T-cell (primary cell): ENCODE measurements around the gene TMEM178B. TPM values are rescaled to one million over a fixed set of nuclear protein-coding genes. Genes with fewer than 3 reads are reported as not detected.

Experiments
- ATAC-seq, 4 experiments: fragments of 200-7000 bp in 3 of 4; fragments of 150-1000 bp in 1 of 4; cut with Tn5 transposase; replicated peaks in 1 of 4; 1 replicate in 3 of 4; 2 replicates in 1 of 4; pipeline ENCODE4 v1.10.0; 2021; ENCODE audit warnings: moderate library complexity in 3 of 4, mild to moderate bottlenecking in 2 of 4, moderate number of reproducible peaks in 1 of 4
- CTCF ChIA-PET, 2 donors: fragments of 300-600 bp; sonication (Branson Sonifier 250); formaldehyde crosslinking; loops; one replicate each; lab custom pipeline; 2022; ENCODE audit warnings: antibody characterized with exemption in 2 of 2; lab: Charles Lee
- POLR2A ChIA-PET, 2 donors: fragments of 300-600 bp; sonication (Branson Sonifier 250); formaldehyde crosslinking; loops; one replicate each; lab custom pipeline; 2022; ENCODE audit warnings: antibody characterized with exemption in 2 of 2; lab: Charles Lee
- DNase-seq, 35 experiments: peaks; one replicate each; pipeline versions ENCODE4 v3.0.0 to v3.0.0-alpha.2; 2013 to 2023
- H3K27ac ChIP-seq: one replicate; pipeline ENCODE4 v1.5.1; 2013; ENCODE audit warnings: low read length
- H3K27me3 ChIP-seq, 2 experiments: replicated peaks in 1 of 2; 1 replicate in 1 of 2; 2 replicates in 1 of 2; pipeline versions ENCODE4 v1.6.1 to v1.7.0; 2013; ENCODE audit warnings: low read length in 1 of 2, mixed read lengths in 1 of 2; ENCODE audit not compliant: control insufficient read depth in 2 of 2, insufficient read depth in 2 of 2; ENCODE audit errors: extremely low read depth in 1 of 2
- H3K36me3 ChIP-seq, 2 donors: 1 replicate in 1 of 2; 2 replicates in 1 of 2; pipeline versions ENCODE4 v1.6.1 to v1.7.0; 2013; ENCODE audit warnings: low read length in 1 of 2; ENCODE audit not compliant: control insufficient read depth in 2 of 2, insufficient read depth in 1 of 2; ENCODE audit errors: extremely low read depth in 1 of 2
- H3K4me1 ChIP-seq, 2 experiments: 1 replicate in 1 of 2; 2 replicates in 1 of 2; pipeline versions ENCODE4 v1.6.1 to v1.7.0; 2013; ENCODE audit warnings: low read length in 2 of 2, mixed read lengths in 1 of 2; ENCODE audit not compliant: insufficient read depth in 2 of 2, control insufficient read depth in 1 of 2; ENCODE audit errors: extremely low read depth in 1 of 2
- H3K4me3 ChIP-seq, 2 donors: 1 replicate in 1 of 2; 2 replicates in 1 of 2; pipeline versions ENCODE4 v1.5.1 to v1.7.0; 2013; ENCODE audit warnings: mild to moderate bottlenecking in 2 of 2, low read length in 1 of 2, moderate library complexity in 1 of 2; ENCODE audit not compliant: control insufficient read depth in 1 of 2; ENCODE audit errors: extremely low read depth in 1 of 2
- H3K9me3 ChIP-seq: 2 replicates; pipeline ENCODE4 v1.7.0; 2013
- H3K27ac Mint-ChIP-seq, 2 donors: one replicate each; pipeline ENCODE4 v1.8.0; 2020 to 2021; ENCODE audit warnings: mild to moderate bottlenecking in 2 of 2, mixed read lengths in 2 of 2
- H3K27me3 Mint-ChIP-seq, 2 donors: one replicate each; pipeline ENCODE4 v1.8.0; 2021 to 2022; ENCODE audit warnings: mixed read lengths in 2 of 2
- H3K36me3 Mint-ChIP-seq: one replicate; pipeline ENCODE4 v1.8.0; 2021; ENCODE audit warnings: mixed read lengths
- H3K4me1 Mint-ChIP-seq, 3 donors: one replicate each; pipeline ENCODE4 v1.8.0; 2020 to 2022; ENCODE audit warnings: mixed read lengths in 3 of 3, mild to moderate bottlenecking in 1 of 3
- H3K4me3 Mint-ChIP-seq, 3 donors: one replicate each; pipeline ENCODE4 v1.8.0; 2020 to 2022; ENCODE audit warnings: mild to moderate bottlenecking in 3 of 3, mixed read lengths in 3 of 3, moderate library complexity in 3 of 3
- H3K9me3 Mint-ChIP-seq, 3 donors: one replicate each; pipeline ENCODE4 v1.8.0; 2020 to 2022; ENCODE audit warnings: mixed read lengths in 3 of 3
- WGBS: methylation state at CpG from one replicate; pipeline ENCODE4 v1.1.5; 2013; ENCODE audit warnings: missing lambda C conversion rate; ENCODE audit not compliant: insufficient coverage; 5-methylcytosine and 5-hydroxymethylcytosine counted together
- total RNA-seq, 35 experiments: library from RNA in 6 of 35; stranded (reverse) in 6 of 35; fragments of 120-200 nt in 1 of 35; gene quantifications; one replicate each; pipeline versions ENCODE4 v1.2.1 to v1.2.4 and lab custom pipeline; 2013 to 2026

TMEM178B gene
- total RNA-seq, 5 donors from 2014 or later (not counting 1 experiment from before 2014, with no cell fraction given) = 0.14 to 0.86 (median 0.32) TPM

- H3K4me3 ChIP-seq = no peak overlapping the region
- H3K4me1 ChIP-seq = no peaks in the 10 kb centered on the region
- Mint-ChIP-seq H3K9me3 (peaks cover 0 to 3% (median 0%) of the 10 kb centered on the region in 3 donors), H3K27ac (no peak overlapping the region), H3K27me3 (peaks cover 4 to 5% of the 10 kb centered on the region in 2 donors), H3K36me3 (no peaks in the 10 kb centered on the region), H3K4me3 (no peak overlapping the region), H3K4me1 (no peaks in the 10 kb centered on the region)
- H3K9me3 ChIP-seq = no peaks in the 10 kb centered on the region
- ChIA-PET POLR2A (no interaction called here), CTCF (no interaction called here)
- no peak for DNase-seq
- H3K36me3 ChIP-seq = no peaks in the 10 kb centered on the region
- no peak for ATAC-seq
- H3K27ac ChIP-seq = no peak overlapping the region
- H3K27me3 ChIP-seq = peaks cover 0 to 9% of the 10 kb centered on the region in 2 experiments
- WGBS = no CpG with 5 or more reads among the region's 4 CpGs
These were observed 267.1 kb downstream of the TMEM178B start for GRCh38 chr7:141340991-141341390.

DNA sequence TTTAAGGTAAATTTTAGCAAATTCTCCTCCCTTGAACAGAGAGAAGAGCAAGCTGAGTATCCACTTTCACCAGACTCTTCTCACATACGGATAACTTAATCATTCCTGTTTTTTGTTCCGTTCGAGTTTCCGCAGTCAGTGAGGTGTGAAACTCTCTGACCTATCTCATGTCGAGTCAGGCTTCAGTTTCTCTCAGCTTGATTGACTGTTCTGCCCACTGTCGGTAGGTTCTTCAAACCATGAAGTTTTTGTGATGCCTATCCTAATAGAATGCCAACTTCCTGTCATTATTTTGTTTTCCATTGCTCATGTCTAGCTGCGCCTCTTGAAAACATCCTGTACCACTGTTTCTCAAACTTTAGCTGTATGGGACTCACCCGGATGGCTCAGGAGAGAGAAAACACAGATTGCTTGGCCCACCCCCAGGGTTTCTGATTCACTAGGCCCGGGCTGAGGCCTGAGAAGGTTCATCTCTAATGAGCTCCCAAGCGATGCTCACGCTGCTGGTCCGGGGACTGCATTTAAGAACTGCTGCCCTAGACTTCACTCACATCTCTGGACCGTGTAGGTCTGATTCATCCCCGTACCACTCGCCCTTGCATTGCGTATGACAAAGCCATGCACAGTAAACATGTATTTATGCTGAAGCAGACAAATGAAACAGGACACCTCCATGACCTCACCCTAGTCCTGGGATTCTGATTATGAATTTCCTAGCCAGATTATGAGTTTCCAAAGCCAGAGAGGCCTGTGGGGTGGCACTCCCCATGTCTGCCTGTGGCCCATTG is 269.0 kb downstream of the TMEM178B start:
- Histone ChIP-seq H3K27me3 (peaks cover 0 to 7% of the 10 kb centered on the region in 2 experiments), H3K36me3 (no peaks in the 10 kb centered on the region), H3K9me3 (no peaks in the 10 kb centered on the region), H3K4me1 (no peaks in the 10 kb centered on the region), H3K27ac (no peak overlapping the region), H3K4me3 (no peak overlapping the region)
- ChIA-PET POLR2A (no interaction called here), CTCF (no interaction called here)
- no peak overlapping the region for H3K4me3 Mint-ChIP-seq
- DNase-seq (no peak), ATAC-seq (no peak)
- H3K9me3 Mint-ChIP-seq = no peaks in the 10 kb centered on the region
- no peak overlapping the region for H3K27ac Mint-ChIP-seq
- no peaks in the 10 kb centered on the region for H3K36me3 Mint-ChIP-seq
- 89% methylated on average over 15 of the region's 16 CpGs for WGBS
- H3K27me3 Mint-ChIP-seq = peaks cover 6 to 18% of the 10 kb centered on the region in 2 donors
- H3K4me1 Mint-ChIP-seq = no peaks in the 10 kb centered on the region

GRCh38 chr7:141344153-141344935 is 270.5 kb downstream of the TMEM178B start:
- Histone ChIP-seq H3K27me3 (peaks cover 0 to 5% of the 10 kb centered on the region in 2 experiments), H3K27ac (no peak overlapping the region), H3K9me3 (no peaks in the 10 kb centered on the region), H3K4me3 (no peak overlapping the region), H3K36me3 (no peaks in the 10 kb centered on the region), H3K4me1 (no peaks in the 10 kb centered on the region)
- ChIA-PET CTCF (interaction anchor here in 1 of 2 donors (0.6 kb wide), 1 partner anchor 9 kb away, joined by 4 read pairs; no protein-coding TSS in a partner anchor), POLR2A (no interaction called here)
- no peak for ATAC-seq
- Mint-ChIP-seq H3K36me3 (no peaks in the 10 kb centered on the region), H3K4me3 (no peak overlapping the region), H3K27ac (no peak overlapping the region), H3K9me3 (no peaks in the 10 kb centered on the region), H3K27me3 (peaks cover 13 to 27% of the 10 kb centered on the region in 2 donors), H3K4me1 (no peaks in the 10 kb centered on the region)
- DNase-seq = no peak
- whole genome bisulfite sequencing = no CpG with 5 or more reads among the region's 3 CpGs

DNA sequence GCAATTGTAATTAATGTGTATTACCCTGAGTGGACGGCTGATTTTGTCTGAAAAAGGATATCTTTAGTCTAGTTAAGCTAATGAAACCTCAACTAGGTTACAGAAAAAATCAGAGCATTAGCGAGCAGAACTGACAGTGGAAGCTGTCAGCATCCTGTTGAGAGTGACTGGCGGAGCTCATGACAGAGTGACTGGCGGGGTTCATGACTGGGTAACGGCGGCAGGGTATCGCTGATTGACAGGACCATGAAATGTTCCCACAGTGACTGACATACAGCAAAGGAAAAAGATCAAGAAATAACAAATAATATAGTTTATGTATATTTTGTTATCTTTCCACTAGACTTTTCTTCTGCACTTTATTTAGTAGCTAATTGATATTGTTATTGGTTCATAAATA is 274.9 kb downstream of the TMEM178B start:
- no peaks in the 10 kb centered on the region for H3K4me1 Mint-ChIP-seq
- ChIA-PET CTCF (no interaction called here), POLR2A (interaction anchor here in 1 of 2 donors (0.6 kb wide), 1 partner anchor 477 kb away, joined by 3 read pairs; no protein-coding TSS in a partner anchor)
- DNase-seq (no peak), ATAC-seq (no peak)
- Histone ChIP-seq H3K36me3 (no peaks in the 10 kb centered on the region), H3K4me1 (no peaks in the 10 kb centered on the region), H3K27ac (no peak overlapping the region), H3K27me3 (no peaks in the 10 kb centered on the region), H3K4me3 (no peak overlapping the region), H3K9me3 (no peaks in the 10 kb centered on the region)
- no peak overlapping the region for H3K27ac Mint-ChIP-seq
- H3K4me3 Mint-ChIP-seq = no peak overlapping the region
- H3K27me3 Mint-ChIP-seq = peaks cover 13 to 28% of the 10 kb centered on the region in 2 donors
- 80% methylated on average over 3 of the region's 7 CpGs for WGBS
- H3K36me3 Mint-ChIP-seq = no peaks in the 10 kb centered on the region
- peaks cover 0 to 6% (median 0%) of the 10 kb centered on the region in 3 donors for H3K9me3 Mint-ChIP-seq

DNA sequence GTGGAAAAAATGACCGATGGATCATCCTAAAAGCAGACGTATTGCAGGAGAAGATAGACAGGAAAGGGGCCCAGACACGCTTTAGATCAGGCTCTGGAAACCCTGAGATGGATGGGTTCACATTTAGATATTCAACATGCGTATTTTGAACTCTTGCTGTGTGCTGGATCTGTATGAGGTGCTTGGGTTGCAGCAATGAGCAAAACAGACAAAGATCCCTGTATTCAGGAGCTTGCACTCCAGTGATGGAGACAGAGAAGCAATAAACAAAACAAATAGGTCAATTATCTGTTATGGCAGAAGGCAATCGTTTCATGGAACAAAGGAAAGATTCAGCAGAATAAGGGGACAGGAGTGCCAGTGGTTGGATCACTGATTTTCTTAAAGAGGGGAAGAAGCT is 275.5 kb downstream of the TMEM178B start:
- Mint-ChIP-seq H3K4me3 (no peak overlapping the region), H3K27me3 (peaks cover 13 to 28% of the 10 kb centered on the region in 2 donors), H3K4me1 (peaks cover 0 to 4% (median 0%) of the 10 kb centered on the region in 3 donors), H3K36me3 (no peaks in the 10 kb centered on the region), H3K27ac (no peak overlapping the region), H3K9me3 (peaks cover 0 to 6% (median 0%) of the 10 kb centered on the region in 3 donors)
- Histone ChIP-seq H3K4me3 (no peak overlapping the region), H3K27ac (no peak overlapping the region), H3K27me3 (no peaks in the 10 kb centered on the region), H3K4me1 (no peaks in the 10 kb centered on the region), H3K9me3 (no peaks in the 10 kb centered on the region), H3K36me3 (no peaks in the 10 kb centered on the region)
- DNase-seq = no peak
- WGBS = 68% methylated on average over 4 of the region's 5 CpGs
- POLR2A ChIA-PET = no interaction called here
- ATAC-seq = no peak
- CTCF ChIA-PET = no interaction called here

DNA sequence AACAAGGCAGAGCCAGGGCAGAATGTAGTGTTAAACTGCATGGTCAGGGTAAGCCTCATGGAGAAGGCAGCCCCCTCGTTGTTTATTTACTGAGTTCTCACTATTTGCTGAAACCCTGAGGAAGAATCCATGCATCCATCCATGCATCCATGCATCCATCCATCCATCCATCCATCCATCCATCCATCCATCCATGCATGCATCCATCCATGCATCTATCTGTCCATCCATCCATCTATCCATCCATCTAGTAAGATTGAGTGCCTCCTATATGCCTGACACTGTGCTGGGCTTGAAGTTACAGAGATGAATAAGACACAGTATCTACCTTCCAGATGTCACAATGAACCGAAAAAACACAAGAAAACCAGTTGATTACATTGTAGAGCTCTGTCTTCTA is 275.9 kb downstream of the TMEM178B start:
- ATAC-seq (no peak), DNase-seq (no peak)
- Mint-ChIP-seq H3K4me3 (no peak overlapping the region), H3K36me3 (no peaks in the 10 kb centered on the region), H3K9me3 (peaks cover 0 to 6% (median 0%) of the 10 kb centered on the region in 3 donors), H3K4me1 (peaks cover 0 to 9% (median 0%) of the 10 kb centered on the region in 3 donors), H3K27me3 (peaks cover 11 to 28% of the 10 kb centered on the region in 2 donors), H3K27ac (no peak overlapping the region)
- WGBS = 75% methylated on average over 2 of the region's 2 CpGs
- Histone ChIP-seq H3K36me3 (no peaks in the 10 kb centered on the region), H3K27me3 (no peaks in the 10 kb centered on the region), H3K9me3 (no peaks in the 10 kb centered on the region), H3K4me3 (no peak overlapping the region), H3K27ac (no peak overlapping the region), H3K4me1 (no peaks in the 10 kb centered on the region)
- POLR2A ChIA-PET = interaction anchor here in 1 of 2 donors (0.7 kb wide), 1 partner anchor 11 kb away, joined by 3 read pairs; no protein-coding TSS in a partner anchor
- CTCF ChIA-PET = no interaction called here
